ENCODE data around the gene PPP2R5E.

PPP2R5E gene

GRCh38 chr14:63436286-63437098 lies 106.7 kb downstream of the PPP2R5E start:
- DNase-seq (ENCODE audit: insufficient read length, low spot score) (no peak), FAIRE-seq (peak; percentile 98)

GRCh38 chr14:63435838-63436237 lies 107.3 kb downstream of the PPP2R5E start:
- DNase-seq (ENCODE audit: insufficient read length, low spot score) (no peak), FAIRE-seq (no peak)

DNA sequence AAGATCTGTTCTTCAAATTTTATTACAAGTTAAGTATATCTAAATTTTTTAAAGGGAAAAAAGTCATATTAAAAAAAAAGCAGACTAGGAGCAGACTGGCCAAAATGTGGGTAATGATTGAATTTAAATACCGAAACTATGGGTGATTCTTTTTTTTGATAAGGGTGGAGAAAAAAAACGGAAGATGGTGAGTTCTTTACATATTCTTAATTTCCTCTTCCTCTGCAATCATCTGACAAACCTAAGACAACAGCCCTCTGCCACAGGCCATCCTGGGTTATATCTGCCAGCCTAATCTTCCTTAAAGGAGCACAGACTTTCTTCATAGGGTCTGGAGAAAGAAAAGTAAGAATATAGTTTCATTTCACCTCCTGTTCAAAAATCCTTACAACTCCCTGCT lies 108.0 kb downstream of the PPP2R5E start:
- FAIRE-seq, result peak; percentile 23

DNA sequence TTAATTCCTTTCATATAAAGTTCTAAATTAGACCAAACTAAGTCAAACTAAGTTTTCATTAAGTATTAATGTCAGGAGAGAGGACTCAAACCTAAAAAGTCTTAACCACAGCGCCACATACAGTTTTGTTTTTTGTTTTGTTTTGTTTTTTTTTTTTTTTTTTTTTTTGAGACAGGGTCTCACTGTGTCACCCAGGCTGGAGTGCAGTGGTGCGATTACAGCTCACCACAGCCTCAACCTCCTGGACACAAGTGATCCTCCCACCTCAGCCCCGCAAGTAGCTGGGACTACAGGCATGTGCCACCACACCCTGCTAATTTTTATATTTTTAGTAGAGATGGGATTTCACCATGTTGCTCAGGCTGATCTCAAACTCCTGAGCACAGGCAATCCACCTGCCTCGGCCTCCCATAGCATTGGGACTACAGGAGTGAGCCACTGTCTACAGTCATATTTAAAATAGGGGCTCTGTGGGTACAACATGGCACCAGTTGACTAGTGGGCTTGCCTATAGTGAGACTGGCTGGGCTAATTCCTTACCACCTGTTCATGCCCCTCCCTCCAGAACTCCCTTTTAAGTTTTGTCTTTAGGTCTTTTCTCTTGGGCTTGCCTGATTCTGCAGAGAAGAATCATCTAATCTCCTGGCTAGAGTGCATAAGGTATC lies 110.2 kb downstream of the PPP2R5E start:
- DNase-seq (ENCODE audit: insufficient read length, low spot score), result no peak
- FAIRE-seq, result peak; percentile 36

More for the DNA sequence above, 108.0 kb downstream of the PPP2R5E start:
- DNase-seq (ENCODE audit: insufficient read length, low spot score), result no peak

GRCh38 chr14:63432228-63432627 lies 110.9 kb downstream of the PPP2R5E start:
- FAIRE-seq, result peak; percentile 95
- no peak for DNase-seq (ENCODE audit: insufficient read length, low spot score)

GRCh38 chr14:63431466-63431865 lies 111.7 kb downstream of the PPP2R5E start:
- no peak for DNase-seq (ENCODE audit: insufficient read length, low spot score)
- peak; percentile 96 for FAIRE-seq

DNA sequence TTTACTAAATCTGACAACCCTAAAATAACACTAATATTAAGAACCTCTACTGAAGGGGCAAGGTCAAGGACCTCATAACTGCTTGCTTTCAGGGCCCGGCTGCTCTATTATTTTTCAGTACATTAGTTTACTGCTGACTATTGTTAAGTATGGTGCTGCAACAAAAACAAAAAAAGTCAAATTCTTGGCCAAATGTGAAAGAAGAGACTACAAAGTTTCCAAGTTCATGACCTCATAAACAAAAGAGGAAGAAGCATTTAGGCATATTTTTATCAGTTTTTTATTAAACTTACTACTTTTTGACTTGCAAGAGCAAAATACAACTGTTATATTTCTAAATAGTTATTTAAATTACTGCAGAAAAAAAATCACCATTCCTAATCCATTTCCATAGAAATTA lies 114.7 kb downstream of the PPP2R5E start:
- no peak for DNase-seq (ENCODE audit: insufficient read length, low spot score)
- FAIRE-seq, result no peak

DNA sequence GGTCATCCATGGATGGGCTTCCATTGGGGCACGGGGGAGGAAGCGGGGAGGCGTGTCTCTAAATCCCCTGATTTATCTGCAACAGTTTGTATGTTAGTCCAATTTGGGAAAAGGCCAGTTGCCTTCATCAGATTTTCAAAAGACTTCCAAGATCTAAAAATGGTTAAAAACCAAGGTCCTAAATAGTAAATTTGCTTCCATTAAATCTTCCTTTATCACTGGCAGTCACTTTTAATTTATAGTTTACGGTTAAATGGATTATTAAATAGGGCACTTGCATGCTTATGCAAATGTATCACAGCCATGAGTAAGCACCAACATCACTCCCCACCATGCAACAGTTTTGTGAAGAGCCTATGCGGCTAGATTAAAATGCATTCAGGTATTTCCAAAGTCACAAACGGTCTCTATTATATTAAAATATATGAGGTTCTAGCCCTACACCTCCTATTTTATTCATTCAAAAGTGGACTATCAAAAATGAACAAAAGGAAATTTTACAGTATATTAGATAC lies 116.3 kb downstream of the PPP2R5E start:
- peak; percentile 51 for FAIRE-seq

GRCh38 chr14:63423889-63424288 lies 119.3 kb downstream of the PPP2R5E start:
- no peak for DNase-seq (ENCODE audit: insufficient read length, low spot score)
- peak; percentile 97 for FAIRE-seq

More for the DNA sequence above, 116.3 kb downstream of the PPP2R5E start:
- DNase-seq (ENCODE audit: insufficient read length, low spot score), result no peak

- DNase-seq (ENCODE audit: insufficient read length, low spot score) (no peak), FAIRE-seq (no peak)
Observed at GRCh38 chr14:63423381-63423780, 119.8 kb downstream of the PPP2R5E start.

GRCh38 chr14:63421919-63422318 lies 121.3 kb downstream of the PPP2R5E start:
- peak; percentile 88 for FAIRE-seq
- no peak for DNase-seq (ENCODE audit: insufficient read length, low spot score)

- FAIRE-seq, result peak; percentile 94
- DNase-seq (ENCODE audit: insufficient read length, low spot score), result no peak
Observed at GRCh38 chr14:63421226-63421625, 122.0 kb downstream of the PPP2R5E start.

DNA sequence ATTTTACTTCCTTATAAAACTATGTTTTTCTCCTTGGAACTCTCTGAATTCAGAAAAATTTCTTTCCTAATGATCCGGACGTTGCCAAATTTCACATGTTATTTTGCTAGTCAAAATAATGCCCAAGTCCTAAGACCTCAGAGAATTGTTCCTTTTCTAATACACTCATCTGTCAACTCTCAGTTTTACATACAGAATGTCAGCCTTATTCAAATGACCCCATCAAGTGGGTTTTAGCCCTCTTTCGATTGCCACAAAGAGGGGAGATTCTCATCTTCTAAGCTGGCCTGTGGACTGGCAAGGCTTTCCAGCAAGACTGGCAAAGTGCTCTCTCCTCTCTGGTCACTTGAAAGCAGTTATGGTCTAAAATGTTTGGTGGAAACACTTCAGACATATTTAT lies 125.2 kb downstream of the PPP2R5E start:
- FAIRE-seq (no peak), DNase-seq (ENCODE audit: insufficient read length, low spot score) (no peak)

DNA sequence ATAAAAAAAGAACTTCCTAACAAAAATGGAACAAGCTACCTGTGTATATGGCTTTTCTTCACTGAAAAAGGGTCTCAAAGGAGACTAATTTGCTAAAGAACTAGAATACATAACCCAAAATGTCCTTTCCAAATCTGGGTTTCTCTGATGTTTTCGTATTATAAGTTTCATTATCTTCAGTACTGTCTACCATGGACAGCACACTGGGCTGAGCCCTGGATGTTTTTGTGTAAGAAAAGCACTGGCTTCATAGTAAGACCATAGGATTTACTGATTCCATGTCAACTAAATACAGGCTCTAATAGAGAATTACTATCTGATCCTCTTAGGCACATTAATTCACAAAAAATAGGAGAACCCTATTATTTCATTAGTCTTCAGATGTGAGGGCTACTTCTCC lies 130.2 kb downstream of the PPP2R5E start:
- no peak for DNase-seq (ENCODE audit: insufficient read length, low spot score)
- FAIRE-seq, result no peak

- FAIRE-seq (peak; percentile 87), DNase-seq (ENCODE audit: insufficient read length, low spot score) (no peak)
Observed at GRCh38 chr14:63406333-63406732, 136.8 kb downstream of the PPP2R5E start.

DNA sequence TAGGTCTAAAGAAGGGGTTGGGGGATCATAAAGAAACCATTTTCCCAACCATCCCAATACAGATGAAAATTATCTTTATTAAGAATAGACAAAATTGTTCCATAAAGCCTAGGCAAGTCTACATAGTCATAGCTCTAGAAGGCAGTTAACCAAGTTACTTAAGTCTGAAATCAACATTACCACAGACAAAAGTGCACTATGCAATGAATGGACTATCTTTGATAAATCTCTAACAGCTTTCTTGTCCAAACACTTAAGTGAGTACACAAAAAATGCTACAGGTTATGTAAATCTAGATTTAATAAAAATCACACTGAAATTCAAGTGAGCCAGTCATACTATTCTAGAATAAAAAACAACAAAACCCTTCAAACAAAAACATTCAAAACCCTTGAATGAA lies 137.5 kb downstream of the PPP2R5E start:
- DNase-seq (ENCODE audit: insufficient read length, low spot score), result no peak
- no peak for FAIRE-seq

DNA sequence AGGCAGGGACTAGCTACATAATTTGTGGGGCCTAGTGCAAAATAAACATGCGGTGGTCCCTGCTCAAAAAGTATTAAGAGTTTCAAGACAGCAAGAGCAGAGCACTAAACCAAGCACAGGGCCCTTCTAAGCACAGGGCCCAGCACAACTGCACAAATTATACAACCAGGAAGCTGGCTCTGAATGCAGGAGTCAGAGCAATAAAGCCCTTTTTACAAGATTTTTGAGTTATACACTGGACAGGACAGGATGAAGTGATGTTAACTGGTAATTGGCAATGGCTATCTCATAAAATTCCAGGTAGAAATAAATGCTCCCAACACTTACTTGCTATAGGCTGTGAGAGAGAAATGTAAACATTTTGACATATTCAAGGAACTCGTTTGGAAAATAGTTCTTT lies 138.3 kb downstream of the PPP2R5E start:
- no peak for FAIRE-seq
- no peak for DNase-seq (ENCODE audit: insufficient read length, low spot score)

- DNase-seq (ENCODE audit: insufficient read length, low spot score) (no peak), FAIRE-seq (no peak)
Observed at GRCh38 chr14:63401646-63402045, 141.5 kb downstream of the PPP2R5E start.

- FAIRE-seq (peak; percentile 98), DNase-seq (ENCODE audit: insufficient read length, low spot score) (no peak)
Observed at GRCh38 chr14:63398952-63399351, 144.2 kb downstream of the PPP2R5E start.

GRCh38 chr14:63394841-63395240 lies 148.3 kb downstream of the PPP2R5E start:
- no peak for DNase-seq (ENCODE audit: insufficient read length, low spot score)

GRCh38 chr14:63394432-63394831 lies 148.7 kb downstream of the PPP2R5E start:
- FAIRE-seq (no peak), DNase-seq (ENCODE audit: insufficient read length, low spot score) (no peak)

More at GRCh38 chr14:63394841-63395240, 148.3 kb downstream of the PPP2R5E start:
- peak; percentile 96 for FAIRE-seq

- no peak for FAIRE-seq
Observed at GRCh38 chr14:63393012-63393411, 150.2 kb downstream of the PPP2R5E start.

More at GRCh38 chr14:63393012-63393411, 150.2 kb downstream of the PPP2R5E start:
- no peak for DNase-seq (ENCODE audit: insufficient read length, low spot score)
